HEK293 (cell line): ENCODE results near the gene ZNF335.
"Not testable (repeated sequence)": the region's sequence is repeated elsewhere in the genome, so short reads cannot be mapped to it uniquely, and the experiment has no call there.

ENCODE experiments used
- CTCF ChIA-PET: fragments of 350-600 bp; formaldehyde crosslinking; extraction: SDS; loops from one replicate; lab custom pipeline; 2021; ENCODE audit warnings: antibody characterized with exemption; lab: Yijun Ruan, JAX
- POLR2A ChIA-PET: fragments of 300-600 bp; formaldehyde crosslinking; extraction: SDS; loops from one replicate; lab custom pipeline; 2020; ENCODE audit warnings: antibody characterized with exemption, inconsistent platforms; lab: Yijun Ruan, JAX
- H3K27ac ChIP-seq: fragments of 200-500 bp; sonication (Bioruptor generic); 2 replicates; pipeline ENCODE4 v1.5.1; 2014; ENCODE audit warnings: low read depth, low read length, control low read depth, inconsistent platforms; ENCODE audit errors: extremely low read depth
- H3K36me3 ChIP-seq, 2 experiments: fragments of 200-500 bp in 1 of 2; sonication (Bioruptor generic) in 1 of 2; 1 replicate in 1 of 2; 2 replicates in 1 of 2; pipeline ENCODE4 v1.5.1; 2014 to 2017; ENCODE audit warnings: inconsistent platforms in 2 of 2, low read length in 2 of 2; ENCODE audit not compliant: control insufficient read depth in 2 of 2, insufficient read depth in 1 of 2
- H3K4me1 ChIP-seq: fragments of 200-500 bp; sonication (Bioruptor generic); 2 replicates; pipeline ENCODE4 v1.5.1; 2014; ENCODE audit warnings: mild to moderate bottlenecking, low read length, inconsistent platforms; ENCODE audit not compliant: control insufficient read depth, insufficient read depth
- H3K4me3 ChIP-seq: 2 replicates; pipeline ENCODE4 v1.5.1; 2011; ENCODE audit warnings: low read depth, mild to moderate bottlenecking, control low read depth, low read length, moderate library complexity
- H3K9me3 ChIP-seq: fragments of 200-500 bp; sonication (Bioruptor generic); 2 replicates; pipeline ENCODE4 v1.5.1; 2014; ENCODE audit warnings: low read depth, low read length, inconsistent platforms; ENCODE audit not compliant: control insufficient read depth, insufficient read depth
- GLIS1 ChIP-seq: fragments of 450-650 bp; formaldehyde crosslinking; IDR thresholded peaks from 2 replicates; pipeline ENCODE4 v1.5.1; 2016; ENCODE audit warnings: missing biosample characterization, missing genetic modification characterization
- KLF8 ChIP-seq: fragments of 450-650 bp; formaldehyde crosslinking; IDR thresholded peaks from 2 replicates; pipeline ENCODE4 v1.5.1; 2016; ENCODE audit warnings: missing biosample characterization, missing genetic modification characterization
- PRDM1 ChIP-seq: fragments of 450-650 bp; formaldehyde crosslinking; IDR thresholded peaks from 2 replicates; pipeline ENCODE4; 2016; ENCODE audit warnings: missing biosample characterization, missing genetic modification characterization
- SP7 ChIP-seq: fragments of 450-650 bp; formaldehyde crosslinking; IDR thresholded peaks from 2 replicates; pipeline ENCODE4 v1.5.1; 2016; ENCODE audit warnings: missing biosample characterization, missing genetic modification characterization
- ZBTB21 ChIP-seq: fragments of 450-650 bp; formaldehyde crosslinking; IDR thresholded peaks from 2 replicates; pipeline ENCODE4 v1.5.1; 2017; ENCODE audit warnings: missing biosample characterization, missing genetic modification characterization
- ZFP41 ChIP-seq: fragments of 450-650 bp; formaldehyde crosslinking; IDR thresholded peaks from 2 replicates; pipeline ENCODE4 v1.5.1; 2016; ENCODE audit warnings: missing biosample characterization, missing genetic modification characterization, borderline replicate concordance
- ZFP69B ChIP-seq: fragments of 450-650 bp; formaldehyde crosslinking; IDR thresholded peaks from 2 replicates; pipeline ENCODE4 v1.5.1; 2016; ENCODE audit warnings: missing biosample characterization, missing genetic modification characterization
- ZNF2 ChIP-seq: fragments of 450-650 bp; formaldehyde crosslinking; IDR thresholded peaks from 2 replicates; pipeline ENCODE4 v1.5.1; 2016; ENCODE audit warnings: missing biosample characterization, missing genetic modification characterization
- ZNF391 ChIP-seq: fragments of 450-650 bp; formaldehyde crosslinking; IDR thresholded peaks from 2 replicates; pipeline ENCODE4 v1.5.1; 2016; ENCODE audit warnings: low read depth, missing biosample characterization, missing genetic modification characterization, borderline replicate concordance
- ZNF623 ChIP-seq: fragments of 450-650 bp; formaldehyde crosslinking; IDR thresholded peaks from 2 replicates; pipeline ENCODE4 v1.5.1; 2016; ENCODE audit warnings: missing biosample characterization, missing genetic modification characterization
- ZNF843 ChIP-seq: fragments of 450-650 bp; formaldehyde crosslinking; IDR thresholded peaks from 2 replicates; pipeline ENCODE4 v1.5.1; 2016; ENCODE audit warnings: missing biosample characterization, missing genetic modification characterization
- TF ChIP-seq, protein P1 (sequence below): fragments of 450-650 bp; formaldehyde crosslinking; IDR thresholded peaks from 2 replicates; pipeline ENCODE4 v1.5.1; 2016; ENCODE audit warnings: missing biosample characterization, missing genetic modification characterization, low read depth
- TF ChIP-seq, protein P2 (sequence below): fragments of 450-650 bp; formaldehyde crosslinking; IDR thresholded peaks from 2 replicates; pipeline ENCODE4 v1.5.1; 2016; ENCODE audit warnings: missing biosample characterization, missing genetic modification characterization

ZNF335 gene

GRCh38 chr20:45905505-45906079 lies 66.4 kb downstream of the ZNF335 start (continued):
- TF ChIP-seq, protein P1, sequence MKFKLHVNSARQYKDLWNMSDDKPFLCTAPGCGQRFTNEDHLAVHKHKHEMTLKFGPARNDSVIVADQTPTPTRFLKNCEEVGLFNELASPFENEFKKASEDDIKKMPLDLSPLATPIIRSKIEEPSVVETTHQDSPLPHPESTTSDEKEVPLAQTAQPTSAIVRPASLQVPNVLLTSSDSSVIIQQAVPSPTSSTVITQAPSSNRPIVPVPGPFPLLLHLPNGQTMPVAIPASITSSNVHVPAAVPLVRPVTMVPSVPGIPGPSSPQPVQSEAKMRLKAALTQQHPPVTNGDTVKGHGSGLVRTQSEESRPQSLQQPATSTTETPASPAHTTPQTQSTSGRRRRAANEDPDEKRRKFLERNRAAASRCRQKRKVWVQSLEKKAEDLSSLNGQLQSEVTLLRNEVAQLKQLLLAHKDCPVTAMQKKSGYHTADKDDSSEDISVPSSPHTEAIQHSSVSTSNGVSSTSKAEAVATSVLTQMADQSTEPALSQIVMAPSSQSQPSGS (tag by site-specific recombination): peak; percentile 71
- TF ChIP-seq ZNF623 (peak; percentile 95), ZNF2 (tag by site-specific recombination) (no peak), SP7 (tag by site-specific recombination) (peak; percentile 58), KLF8 (tag by site-specific recombination) (peak; percentile 36), ZBTB21 (tag by site-specific recombination) (peak; percentile 77)
- TF ChIP-seq, protein P2, sequence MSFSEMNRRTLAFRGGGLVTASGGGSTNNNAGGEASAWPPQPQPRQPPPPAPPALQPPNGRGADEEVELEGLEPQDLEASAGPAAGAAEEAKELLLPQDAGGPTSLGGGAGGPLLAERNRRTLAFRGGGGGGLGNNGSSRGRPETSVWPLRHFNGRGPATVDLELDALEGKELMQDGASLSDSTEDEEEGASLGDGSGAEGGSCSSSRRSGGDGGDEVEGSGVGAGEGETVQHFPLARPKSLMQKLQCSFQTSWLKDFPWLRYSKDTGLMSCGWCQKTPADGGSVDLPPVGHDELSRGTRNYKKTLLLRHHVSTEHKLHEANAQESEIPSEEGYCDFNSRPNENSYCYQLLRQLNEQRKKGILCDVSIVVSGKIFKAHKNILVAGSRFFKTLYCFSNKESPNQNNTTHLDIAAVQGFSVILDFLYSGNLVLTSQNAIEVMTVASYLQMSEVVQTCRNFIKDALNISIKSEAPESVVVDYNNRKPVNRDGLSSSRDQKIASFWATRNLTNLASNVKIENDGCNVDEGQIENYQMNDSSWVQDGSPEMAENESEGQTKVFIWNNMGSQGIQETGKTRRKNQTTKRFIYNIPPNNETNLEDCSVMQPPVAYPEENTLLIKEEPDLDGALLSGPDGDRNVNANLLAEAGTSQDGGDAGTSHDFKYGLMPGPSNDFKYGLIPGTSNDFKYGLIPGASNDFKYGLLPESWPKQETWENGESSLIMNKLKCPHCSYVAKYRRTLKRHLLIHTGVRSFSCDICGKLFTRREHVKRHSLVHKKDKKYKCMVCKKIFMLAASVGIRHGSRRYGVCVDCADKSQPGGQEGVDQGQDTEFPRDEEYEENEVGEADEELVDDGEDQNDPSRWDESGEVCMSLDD: no peak

DNA sequence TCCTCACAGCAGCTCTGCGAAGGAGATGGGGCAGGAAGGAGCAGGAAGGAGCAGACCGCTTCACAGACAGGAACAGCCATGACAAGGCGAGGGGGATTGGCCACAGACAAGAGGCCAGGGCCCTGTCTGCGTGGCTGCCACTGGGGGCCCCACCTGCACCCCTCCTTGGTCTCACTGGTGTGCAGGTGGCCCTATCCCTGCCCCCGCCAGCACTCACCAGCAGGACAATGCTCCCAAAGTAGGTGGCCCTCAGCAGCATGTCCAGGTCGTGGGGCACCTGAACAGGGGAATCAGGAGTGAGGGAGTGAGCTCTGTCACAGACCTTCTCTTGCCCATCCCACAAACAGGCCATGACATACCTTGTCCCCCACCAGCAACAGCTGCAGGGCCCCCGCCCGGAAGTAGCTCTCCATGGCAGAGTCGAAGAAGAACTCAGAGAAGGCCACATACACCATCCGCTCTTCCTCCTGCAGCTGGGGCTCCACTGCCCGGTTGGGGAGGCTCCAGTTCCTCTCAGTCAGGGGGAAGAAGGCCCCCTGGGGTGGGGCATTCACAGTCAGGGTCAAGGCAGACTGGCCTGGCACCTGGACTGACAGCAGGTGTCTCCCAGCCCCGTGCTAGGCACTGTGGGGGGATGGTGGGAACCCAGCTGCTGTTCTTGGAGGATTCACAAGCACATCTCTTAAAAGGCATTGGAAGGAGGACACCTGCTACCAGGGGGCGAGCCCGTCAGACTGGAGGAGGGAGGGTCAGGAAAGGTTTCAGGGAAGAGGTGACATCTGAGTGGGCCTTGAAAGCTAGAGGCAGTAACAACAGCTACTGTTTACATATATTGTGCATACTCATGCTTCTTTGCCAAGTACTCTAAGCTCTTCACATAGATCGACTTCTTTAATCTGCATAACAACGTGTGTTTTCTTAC lies 67.2 kb downstream of the ZNF335 start:
- TF ChIP-seq ZFP41 (tag by site-specific recombination): no peak
- peak; percentile 17; the same call in 1 of the 2 replicates for TF ChIP-seq GLIS1
- no peak for TF ChIP-seq ZNF843 (tag by site-specific recombination)
- H3K4me1 ChIP-seq: no peaks in the 10 kb centered on the region
- CTCF ChIA-PET: interaction anchor here (1.0 to 2.4 kb wide), 5 partner anchors 8 to 122 kb away, joined by 3 to 11 read pairs (median 3); no protein-coding TSS in a partner anchor

DNA sequence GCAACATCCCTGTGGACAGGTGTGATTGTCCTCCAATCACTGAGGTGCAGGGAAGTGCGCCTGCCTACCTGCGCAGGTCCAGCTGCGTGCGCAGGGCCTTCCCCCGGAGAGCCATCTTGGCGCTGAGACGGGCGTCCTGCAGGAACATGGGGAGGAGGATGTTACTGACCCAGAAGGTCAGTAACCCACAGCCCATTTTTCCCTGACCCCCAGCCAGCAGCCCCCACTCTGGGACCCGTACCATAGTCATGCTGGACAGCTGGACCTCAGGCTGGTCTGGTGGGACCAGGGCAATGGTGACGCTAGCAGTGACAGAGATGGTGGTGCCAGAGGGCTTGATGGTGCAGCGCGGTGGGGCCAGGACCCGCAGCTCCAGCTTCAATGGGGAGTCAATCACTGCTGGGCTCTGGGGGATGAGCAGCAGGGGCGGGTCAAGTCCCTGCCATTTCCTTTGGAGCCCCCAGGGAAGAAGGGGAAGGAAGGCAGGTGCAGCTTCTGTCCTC lies 69.8 kb downstream of the ZNF335 start:
- H3K36me3 ChIP-seq: peaks cover 0 to 15% of the 10 kb centered on the region in 2 experiments; a peak in 1 of 3 replicates
- no peak overlapping the region for H3K4me3 ChIP-seq
- no peaks in the 10 kb centered on the region for H3K9me3 ChIP-seq
- no peaks in the 10 kb centered on the region for H3K4me1 ChIP-seq
- H3K27ac ChIP-seq: no peak overlapping the region
- POLR2A ChIA-PET: interaction anchor here (0.6 to 1.0 kb wide), 2 partner anchors 11 to 21 kb away, joined by 3 read pairs; partner anchors contain the start of genes CTSA, NEURL2 and ZSWIM1
- TF ChIP-seq ZFP69B (no peak), PRDM1 (tag by site-specific recombination) (no peak), ZNF391 (no peak)
- TF ChIP-seq, all 188 proteins: peak for 0
- CTCF ChIA-PET: no interaction called here

More for the DNA sequence above, 67.2 kb downstream of the ZNF335 start:
- Histone ChIP-seq H3K9me3 (no peaks in the 10 kb centered on the region), H3K4me3 (no peak overlapping the region), H3K36me3 (no peaks in the 10 kb centered on the region), H3K27ac (no peak overlapping the region)
- POLR2A ChIA-PET: interaction anchor here (0.6 to 2.4 kb wide), 15 partner anchors 8 to 72 kb away, joined by 3 to 26 read pairs (median 5); partner anchors contain the start of genes CTSA, NEURL2, PCIF1 and SNX21

- H3K4me3 ChIP-seq, H3K27ac ChIP-seq, H3K9me3 ChIP-seq, H3K4me1 ChIP-seq, CTCF ChIA-PET: not testable (repeated sequence)
- H3K36me3 ChIP-seq: peaks cover 0 to 22% of the 10 kb centered on the region in 2 experiments; a peak in 1 of 3 replicates
- POLR2A ChIA-PET: interaction anchor here (1.0 kb wide), 1 partner anchor 21 kb away, joined by 3 read pairs; the partner anchor contains the start of gene ZSWIM1
These were observed 70.7 kb downstream of the ZNF335 start for GRCh38 chr20:45901332-45901731.
